ENCODE measurements around the gene SDF4. TPM values are rescaled to one million over a fixed set of nuclear protein-coding genes. Genes with fewer than 3 reads are reported as not detected.

SDF4 gene
- total RNA-seq, 2 experiments from 2014 or later = 81.5 to 87.5 TPM

DNA sequence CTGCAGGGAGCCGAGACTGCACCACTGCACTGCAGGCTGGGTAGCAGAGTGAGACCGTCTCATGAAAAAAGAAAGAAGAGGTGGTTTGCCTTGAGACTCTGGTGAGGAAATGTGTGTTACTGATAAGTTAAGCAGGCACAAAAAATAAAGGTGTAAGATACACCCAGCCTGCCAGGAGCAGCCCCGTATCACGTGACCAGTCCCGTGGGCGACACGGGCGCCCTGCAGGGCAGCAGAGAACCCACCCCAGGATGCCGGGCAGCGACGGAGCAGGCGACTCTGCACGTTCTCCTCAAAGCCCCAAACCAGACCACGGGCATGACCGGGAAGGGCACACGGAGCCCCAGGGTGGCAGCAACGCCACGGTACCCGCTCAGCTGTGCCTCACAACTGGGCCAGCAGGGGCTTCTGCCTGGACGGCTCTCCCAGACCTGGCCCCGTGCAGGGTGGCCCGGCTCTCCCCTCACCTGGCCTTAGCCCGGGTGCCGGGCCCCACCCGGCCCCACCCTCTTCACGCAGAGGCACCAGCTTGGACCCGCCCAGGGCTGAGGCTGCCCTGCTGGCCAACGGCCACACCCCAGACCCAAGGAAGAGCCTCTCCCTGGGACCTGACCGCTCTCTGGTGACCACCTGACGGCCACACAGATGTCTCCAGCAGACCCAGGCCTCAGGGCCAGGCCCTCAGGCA lies 9.8 kb downstream of the SDF4 start:
- no peak for DNase-seq
- Mint-ChIP-seq H3K36me3 (ENCODE audit: low read depth) (peaks cover 36% of the 10 kb centered on the region), H3K9me3 (no peaks in the 10 kb centered on the region), H3K4me3 (no peak overlapping the region), H3K4me1 (ENCODE audit: low read depth) (peaks cover 23% of the 10 kb centered on the region), H3K27me3 (no peaks in the 10 kb centered on the region), H3K27ac (no peak overlapping the region)
- ChIA-PET POLR2A (no interaction called here), CTCF (no interaction called here)
- ATAC-seq = no peak
- intact Hi-C loops (cut with micrococcal nuclease) = no loop called here
- TF ChIP-seq, protein P1, sequence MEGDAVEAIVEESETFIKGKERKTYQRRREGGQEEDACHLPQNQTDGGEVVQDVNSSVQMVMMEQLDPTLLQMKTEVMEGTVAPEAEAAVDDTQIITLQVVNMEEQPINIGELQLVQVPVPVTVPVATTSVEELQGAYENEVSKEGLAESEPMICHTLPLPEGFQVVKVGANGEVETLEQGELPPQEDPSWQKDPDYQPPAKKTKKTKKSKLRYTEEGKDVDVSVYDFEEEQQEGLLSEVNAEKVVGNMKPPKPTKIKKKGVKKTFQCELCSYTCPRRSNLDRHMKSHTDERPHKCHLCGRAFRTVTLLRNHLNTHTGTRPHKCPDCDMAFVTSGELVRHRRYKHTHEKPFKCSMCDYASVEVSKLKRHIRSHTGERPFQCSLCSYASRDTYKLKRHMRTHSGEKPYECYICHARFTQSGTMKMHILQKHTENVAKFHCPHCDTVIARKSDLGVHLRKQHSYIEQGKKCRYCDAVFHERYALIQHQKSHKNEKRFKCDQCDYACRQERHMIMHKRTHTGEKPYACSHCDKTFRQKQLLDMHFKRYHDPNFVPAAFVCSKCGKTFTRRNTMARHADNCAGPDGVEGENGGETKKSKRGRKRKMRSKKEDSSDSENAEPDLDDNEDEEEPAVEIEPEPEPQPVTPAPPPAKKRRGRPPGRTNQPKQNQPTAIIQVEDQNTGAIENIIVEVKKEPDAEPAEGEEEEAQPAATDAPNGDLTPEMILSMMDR (IDR thresholded peaks at IDR 0.05) = no peak

DNA sequence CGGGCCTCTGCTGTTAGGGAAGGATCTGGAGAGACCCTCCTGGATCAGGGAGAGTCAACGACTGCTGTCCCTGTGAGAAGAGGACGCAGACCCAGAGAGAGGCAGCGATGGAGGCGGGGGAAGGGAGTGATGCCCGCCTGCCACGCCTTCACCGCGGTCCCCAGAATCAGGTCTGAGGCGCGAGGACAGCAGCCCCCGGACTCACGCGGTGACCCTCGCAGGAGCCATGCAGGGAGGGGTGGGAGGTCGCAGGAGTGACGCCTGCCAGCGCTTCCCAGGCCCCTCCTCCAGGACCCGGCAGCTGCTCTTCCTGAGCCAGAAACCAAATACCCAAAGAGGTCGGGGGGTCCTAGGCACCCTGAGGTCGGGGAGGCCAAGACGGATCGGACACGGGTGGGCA lies 11.6 kb downstream of the SDF4 start:
- Mint-ChIP-seq H3K9me3 (no peaks in the 10 kb centered on the region), H3K27me3 (no peaks in the 10 kb centered on the region), H3K36me3 (ENCODE audit: low read depth) (peaks cover 36% of the 10 kb centered on the region), H3K27ac (no peak overlapping the region), H3K4me3 (no peak overlapping the region), H3K4me1 (ENCODE audit: low read depth) (peaks cover 32% of the 10 kb centered on the region)
- POLR2A ChIA-PET = interaction anchor here (1.2 kb wide), 1 partner anchor 8 kb away, joined by 5 read pairs; no protein-coding TSS in a partner anchor
- CTCF ChIA-PET = no interaction called here
- intact Hi-C loops (cut with micrococcal nuclease) = no loop called here
- DNase-seq (no peak), ATAC-seq (no peak)
- TF ChIP-seq, protein P1 (IDR thresholded peaks at IDR 0.05) = no peak

DNA sequence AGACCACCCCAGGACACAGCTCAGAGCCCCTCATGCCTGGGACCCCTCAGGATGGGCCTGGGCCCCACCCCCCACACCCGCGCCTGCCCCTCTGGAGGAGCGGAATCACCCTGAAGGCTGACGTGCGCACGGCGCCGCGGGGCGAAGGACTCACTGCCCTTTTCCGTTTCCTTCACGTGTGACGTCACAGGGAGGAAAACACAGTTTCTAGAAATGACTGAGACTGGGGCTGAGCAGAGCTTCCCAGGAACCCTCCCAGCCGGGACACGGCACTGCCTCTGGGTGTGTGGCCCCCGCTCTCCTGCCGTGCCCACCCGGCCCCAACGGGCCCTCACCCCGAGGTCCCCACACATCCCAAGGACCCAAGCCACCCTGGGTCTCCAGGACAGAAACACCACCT lies 12.5 kb downstream of the SDF4 start:
- H3K36me3 Mint-ChIP-seq (ENCODE audit: low read depth) = peaks cover 35% of the 10 kb centered on the region
- CTCF ChIA-PET = no interaction called here
- no peak for DNase-seq
- H3K27me3 Mint-ChIP-seq = no peaks in the 10 kb centered on the region
- H3K9me3 Mint-ChIP-seq = no peaks in the 10 kb centered on the region
- POLR2A ChIA-PET = interaction anchor here (8.4 kb wide), 1 partner anchor 10 kb away, joined by 64 read pairs; the partner anchor contains the start of genes B3GALT6 and SDF4
- intact Hi-C loops (cut with micrococcal nuclease) = no loop called here
- H3K4me1 Mint-ChIP-seq (ENCODE audit: low read depth) = peaks cover 41% of the 10 kb centered on the region
- H3K27ac Mint-ChIP-seq = peak overlapping the region; percentile 46
- H3K4me3 Mint-ChIP-seq = no peak overlapping the region
- TF ChIP-seq, protein P1 (IDR thresholded peaks at IDR 0.05) = no peak
- ATAC-seq = no peak

DNA sequence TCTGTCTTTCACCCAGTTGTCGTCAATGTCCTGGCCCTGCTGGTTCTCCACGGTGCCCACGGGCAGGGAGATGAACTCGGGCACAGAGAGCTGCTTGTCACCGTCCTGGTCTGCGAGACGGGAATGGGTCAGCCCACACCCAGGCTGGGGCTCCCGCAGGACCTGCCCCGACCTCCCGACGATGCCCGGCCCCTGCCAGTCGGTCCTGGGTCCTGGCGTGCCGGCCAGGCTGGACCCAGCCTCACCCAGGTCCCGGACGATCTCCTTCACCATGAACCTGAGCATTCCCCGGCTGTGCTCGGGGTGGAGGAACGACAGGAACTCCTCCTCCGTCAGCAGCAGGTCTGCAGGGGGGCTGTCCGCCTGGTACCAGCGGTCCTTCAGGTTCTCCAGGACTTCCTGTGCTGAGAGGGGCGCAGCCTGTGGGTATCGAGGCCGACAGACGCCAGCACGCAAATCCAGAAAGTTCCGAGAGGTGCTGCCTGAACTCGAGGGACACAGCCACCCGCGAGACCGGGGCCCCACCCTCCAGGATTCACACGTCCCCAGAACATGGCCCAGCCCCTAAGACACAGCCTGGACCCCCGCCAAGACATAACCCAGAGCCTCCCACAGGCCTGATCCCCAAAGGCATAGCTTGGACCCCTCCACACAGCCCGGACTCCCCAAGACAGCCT lies 13.1 kb downstream of the SDF4 start:
- Mint-ChIP-seq H3K36me3 (ENCODE audit: low read depth) (peaks cover 33% of the 10 kb centered on the region), H3K4me3 (no peak overlapping the region), H3K9me3 (no peaks in the 10 kb centered on the region), H3K27me3 (no peaks in the 10 kb centered on the region), H3K4me1 (ENCODE audit: low read depth) (peaks cover 44% of the 10 kb centered on the region), H3K27ac (peak overlapping the region; percentile 76)
- TF ChIP-seq, protein P1 (IDR thresholded peaks at IDR 0.05) = no peak
- ChIA-PET CTCF (interaction anchor here (3.3 kb wide), 1 partner anchor 97 kb away, joined by 17 read pairs; no protein-coding TSS in a partner anchor), POLR2A (interaction anchor here (1.5 to 8.4 kb wide), 2 partner anchors 10 to 11 kb away, joined by 9 to 64 read pairs; partner anchors contain the start of genes B3GALT6 and SDF4)
- no peak for DNase-seq
- intact Hi-C loops (cut with micrococcal nuclease) = no loop called here
- ATAC-seq = no peak

Data from activated CD8-positive, alpha-beta T cell treated with anti-CD3 and anti-CD28 coated beads for 36 hours (primary cell).